Activated naive CD8-positive, alpha-beta T cell (primary cell): ENCODE data around the gene FAM199X.
A peak's percentile ranks its signal among the peaks of the same experiment; 100 is the strongest.
"Not testable (repeated sequence)": the region's sequence is repeated elsewhere in the genome, so short reads cannot be mapped to it uniquely, and the experiment has no call there.

ENCODE experiments used
- H3K27ac Mint-ChIP-seq: one replicate; pipeline ENCODE4 v1.8.0; 2021; ENCODE audit warnings: mixed read lengths
- H3K27me3 Mint-ChIP-seq: one replicate; pipeline ENCODE4 v1.8.0; 2021; ENCODE audit warnings: mixed read lengths
- H3K36me3 Mint-ChIP-seq: one replicate; pipeline ENCODE4 v1.8.0; 2021; ENCODE audit warnings: mixed read lengths
- H3K4me1 Mint-ChIP-seq: one replicate; pipeline ENCODE4 v1.8.0; 2021; ENCODE audit warnings: low read depth, mixed read lengths
- H3K4me3 Mint-ChIP-seq: one replicate; pipeline ENCODE4 v1.8.0; 2021; ENCODE audit warnings: mild to moderate bottlenecking, mixed read lengths
- H3K9me3 Mint-ChIP-seq: one replicate; pipeline ENCODE4 v1.8.0; 2021; ENCODE audit warnings: low read depth, mixed read lengths

The FAM199X gene

GRCh38 chrX:104166735-104167436, 633 bp downstream of the FAM199X start:
- Mint-ChIP-seq H3K27ac (no peak overlapping the region), H3K4me1 (peaks cover 34% of the 10 kb centered on the region), H3K27me3 (no peaks in the 10 kb centered on the region), H3K4me3 (peak overlapping the region; percentile 84), H3K9me3 (no peaks in the 10 kb centered on the region), H3K36me3 (no peaks in the 10 kb centered on the region)

- Mint-ChIP-seq H3K27ac (peak overlapping the region; percentile 16), H3K27me3 (no peaks in the 10 kb centered on the region), H3K4me1 (peaks cover 34% of the 10 kb centered on the region), H3K36me3 (no peaks in the 10 kb centered on the region), H3K4me3 (peak overlapping the region; percentile 84), H3K9me3 (no peaks in the 10 kb centered on the region)
These were observed 1.9 kb downstream of the FAM199X start for GRCh38 chrX:104168127-104168526.

DNA sequence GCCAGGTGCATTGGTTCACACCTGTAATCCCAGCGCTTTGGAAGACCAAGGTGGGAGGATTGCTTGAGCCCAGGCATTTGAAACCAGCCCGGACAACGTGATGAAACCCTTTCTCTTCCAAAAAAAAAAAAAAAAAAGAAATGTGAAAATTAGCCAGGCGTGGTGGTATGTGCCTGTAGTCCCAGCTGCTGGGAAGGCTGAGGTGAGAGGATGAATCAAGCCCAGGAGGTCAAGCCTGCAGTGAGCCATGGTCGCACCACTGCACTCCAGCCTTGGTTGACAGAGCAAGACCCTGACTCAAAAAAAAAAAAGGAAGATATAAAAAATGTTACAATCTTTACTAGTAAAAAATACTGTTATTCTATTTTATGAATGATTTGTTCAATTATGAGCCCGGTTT, 5.9 kb downstream of the FAM199X start:
- peaks cover 30% of the 10 kb centered on the region for H3K4me1 Mint-ChIP-seq
- H3K27ac Mint-ChIP-seq = no peak overlapping the region
- no peaks in the 10 kb centered on the region for H3K9me3 Mint-ChIP-seq
- no peaks in the 10 kb centered on the region for H3K36me3 Mint-ChIP-seq
- no peaks in the 10 kb centered on the region for H3K27me3 Mint-ChIP-seq
- H3K4me3 Mint-ChIP-seq = no peak overlapping the region

GRCh38 chrX:104172788-104173187, 6.5 kb downstream of the FAM199X start:
- H3K27ac Mint-ChIP-seq = no peak overlapping the region
- no peaks in the 10 kb centered on the region for H3K27me3 Mint-ChIP-seq
- H3K4me1 Mint-ChIP-seq = peaks cover 29% of the 10 kb centered on the region
- H3K36me3 Mint-ChIP-seq = peaks cover under 1% of the 10 kb centered on the region
- no peak overlapping the region for H3K4me3 Mint-ChIP-seq
- no peaks in the 10 kb centered on the region for H3K9me3 Mint-ChIP-seq

- Mint-ChIP-seq H3K36me3 (peaks cover 4% of the 10 kb centered on the region), H3K4me3 (no peak overlapping the region), H3K4me1 (peaks cover 24% of the 10 kb centered on the region), H3K27ac (no peak overlapping the region), H3K27me3 (no peaks in the 10 kb centered on the region), H3K9me3 (no peaks in the 10 kb centered on the region)
These were observed 7.6 kb downstream of the FAM199X start for GRCh38 chrX:104173841-104174240.

- Mint-ChIP-seq H3K4me1 (peaks cover 14% of the 10 kb centered on the region), H3K27ac (peak overlapping the region; percentile 54), H3K27me3 (no peaks in the 10 kb centered on the region), H3K4me3 (no peak overlapping the region), H3K36me3 (no peaks in the 10 kb centered on the region), H3K9me3 (no peaks in the 10 kb centered on the region)
These were observed 17.4 kb downstream of the FAM199X start for GRCh38 chrX:104183685-104184084.

DNA sequence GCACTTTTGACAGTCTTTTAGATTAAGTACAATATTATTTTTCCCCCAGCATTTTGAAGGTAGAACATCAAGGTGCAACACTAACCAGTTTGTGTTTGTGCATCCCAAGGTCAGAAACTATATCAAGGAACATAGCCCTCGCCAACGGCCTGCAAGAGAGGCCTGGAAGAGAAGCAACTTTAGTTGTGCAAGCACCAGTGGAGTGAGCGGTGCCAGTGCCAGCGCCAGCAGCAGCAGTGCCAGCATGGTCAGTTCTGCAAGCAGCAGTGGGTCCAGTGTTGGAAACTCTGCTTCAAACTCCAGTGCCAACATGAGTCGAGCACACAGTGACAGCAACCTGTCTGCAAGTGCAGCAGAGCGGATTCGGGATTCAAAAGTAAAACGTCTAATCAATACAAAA, 21.7 kb downstream of the FAM199X start:
- H3K27me3 Mint-ChIP-seq = no peaks in the 10 kb centered on the region
- H3K4me1 Mint-ChIP-seq = peaks cover 7% of the 10 kb centered on the region
- H3K9me3 Mint-ChIP-seq = no peaks in the 10 kb centered on the region
- no peak overlapping the region for H3K4me3 Mint-ChIP-seq
- H3K36me3 Mint-ChIP-seq = no peaks in the 10 kb centered on the region
- H3K27ac Mint-ChIP-seq = no peak overlapping the region

DNA sequence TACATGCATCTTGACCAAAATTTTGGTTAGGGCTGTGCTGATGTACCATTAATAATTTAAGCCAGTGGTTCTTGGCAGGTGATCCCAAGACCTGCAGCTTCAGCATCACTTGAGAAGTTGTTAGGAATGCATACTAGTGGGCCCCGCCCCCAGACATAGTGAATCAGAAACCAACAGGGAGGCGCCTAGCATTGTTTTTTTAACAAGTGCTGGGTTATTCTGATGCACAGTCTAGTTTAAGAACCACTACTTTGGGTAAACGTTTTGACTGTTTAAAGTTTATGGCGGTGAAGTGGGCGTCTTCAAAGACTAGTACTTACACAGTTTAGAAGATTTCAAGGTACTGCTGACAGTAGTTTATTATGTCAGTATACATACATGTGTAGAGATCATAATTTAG, 23.6 kb downstream of the FAM199X start:
- Mint-ChIP-seq H3K9me3 (no peaks in the 10 kb centered on the region), H3K4me3 (no peak overlapping the region), H3K27me3 (no peaks in the 10 kb centered on the region), H3K27ac (no peak overlapping the region), H3K36me3 (no peaks in the 10 kb centered on the region), H3K4me1 (peaks cover 2% of the 10 kb centered on the region)

DNA sequence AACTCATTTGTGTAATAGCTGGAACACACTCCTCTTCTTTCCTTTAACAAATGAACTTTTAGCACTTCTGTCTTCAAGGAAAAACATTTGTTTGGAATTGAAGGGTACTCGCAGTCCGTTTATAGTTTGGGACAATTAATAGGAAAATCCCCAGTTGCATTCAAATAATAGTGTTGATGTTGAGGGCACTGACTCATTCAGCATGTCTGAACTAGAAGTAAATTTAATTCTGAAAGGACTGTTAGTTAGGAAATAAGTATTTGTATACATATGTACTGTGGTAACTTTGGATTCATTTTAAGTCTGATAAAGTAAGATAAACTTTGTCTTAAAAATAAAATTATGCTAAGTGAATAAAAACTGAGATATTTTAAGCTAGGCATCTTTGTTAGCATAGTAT, 27.2 kb downstream of the FAM199X start:
- H3K27ac Mint-ChIP-seq = no peak overlapping the region
- no peaks in the 10 kb centered on the region for H3K27me3 Mint-ChIP-seq
- no peaks in the 10 kb centered on the region for H3K36me3 Mint-ChIP-seq
- H3K4me3 Mint-ChIP-seq = no peak overlapping the region
- H3K4me1 Mint-ChIP-seq = peaks cover 2% of the 10 kb centered on the region
- H3K9me3 Mint-ChIP-seq = no peaks in the 10 kb centered on the region

- Mint-ChIP-seq H3K4me1 (peaks cover 2% of the 10 kb centered on the region), H3K27ac (no peak overlapping the region), H3K4me3 (no peak overlapping the region), H3K36me3 (no peaks in the 10 kb centered on the region), H3K9me3 (no peaks in the 10 kb centered on the region), H3K27me3 (no peaks in the 10 kb centered on the region)
These were observed 28.8 kb downstream of the FAM199X start for GRCh38 chrX:104195013-104195412.

DNA sequence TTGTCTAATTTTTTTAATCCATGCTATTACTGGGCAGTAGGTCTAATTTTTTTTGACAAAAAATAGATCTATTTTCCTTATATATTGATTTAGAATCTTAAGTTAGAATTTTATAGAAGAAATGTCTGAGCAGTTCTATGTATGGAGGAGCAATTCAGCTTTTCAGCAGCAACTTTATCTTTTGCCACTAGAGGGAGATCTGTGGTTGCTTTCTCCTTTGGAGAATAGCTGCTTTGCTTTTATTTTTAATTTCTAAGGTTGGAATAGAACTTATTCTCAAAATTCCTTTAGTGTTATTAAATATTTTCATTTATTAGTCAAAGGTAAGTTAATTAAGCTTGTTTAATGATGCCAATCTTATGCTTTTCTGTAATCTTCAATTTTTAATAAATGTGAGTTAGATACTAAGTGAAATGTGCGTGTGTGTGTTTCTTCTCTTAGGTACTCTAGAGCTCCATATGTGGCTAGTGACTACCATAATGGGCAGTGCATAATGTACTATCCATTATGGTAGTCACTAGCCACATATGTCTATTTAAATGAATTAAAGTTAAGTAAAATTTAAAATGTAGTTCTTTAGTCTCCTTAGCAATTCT, 29.3 kb downstream of the FAM199X start:
- Mint-ChIP-seq H3K36me3 (no peaks in the 10 kb centered on the region), H3K27ac (no peak overlapping the region), H3K4me3 (no peak overlapping the region), H3K9me3 (no peaks in the 10 kb centered on the region), H3K4me1 (peaks cover 2% of the 10 kb centered on the region), H3K27me3 (no peaks in the 10 kb centered on the region)

DNA sequence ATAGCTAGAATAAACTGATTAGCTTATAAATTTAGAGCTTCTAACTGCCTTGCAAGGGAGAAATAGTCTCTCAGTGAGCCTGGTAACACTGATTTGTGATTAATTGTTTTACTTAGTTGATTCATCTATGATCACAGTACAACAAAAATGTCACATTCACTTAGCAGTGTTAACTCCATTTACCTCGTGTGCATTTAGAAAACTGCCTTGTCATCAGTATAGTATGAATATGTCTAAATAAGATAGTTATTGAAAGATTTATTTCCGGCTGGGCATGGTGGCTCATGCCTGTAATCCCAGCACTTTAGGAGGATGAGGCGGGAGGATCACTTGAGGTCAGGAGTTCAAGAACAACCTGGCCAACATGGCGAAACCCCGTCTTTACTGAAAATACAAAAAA, 39.3 kb downstream of the FAM199X start:
- Mint-ChIP-seq H3K4me3 (no peak overlapping the region), H3K36me3 (peaks cover 3% of the 10 kb centered on the region), H3K9me3 (no peaks in the 10 kb centered on the region), H3K4me1 (no peaks in the 10 kb centered on the region), H3K27me3 (peaks cover 1% of the 10 kb centered on the region), H3K27ac (no peak overlapping the region)

DNA sequence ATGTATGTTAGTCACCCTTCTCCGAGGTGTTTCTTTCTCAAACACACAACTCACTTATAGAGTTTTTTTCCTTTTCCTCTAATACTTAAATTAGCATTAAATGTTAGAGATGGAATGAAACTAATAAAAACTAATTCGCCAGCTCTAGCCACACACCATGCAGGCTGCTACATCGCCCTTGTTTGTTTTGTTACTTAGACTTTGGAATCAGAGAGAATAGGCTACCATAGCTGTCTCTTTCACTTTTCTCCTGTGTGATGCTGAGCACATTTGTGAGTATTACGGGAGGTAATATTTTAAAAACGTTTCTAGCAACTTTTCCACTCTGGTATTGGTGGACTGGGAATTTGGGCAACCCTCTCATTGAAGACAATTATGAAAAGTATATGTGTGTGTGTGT, 44.9 kb downstream of the FAM199X start:
- Mint-ChIP-seq H3K27ac (no peak overlapping the region), H3K36me3 (no peaks in the 10 kb centered on the region), H3K9me3 (no peaks in the 10 kb centered on the region), H3K27me3 (peaks cover 1% of the 10 kb centered on the region), H3K4me3 (no peak overlapping the region), H3K4me1 (no peaks in the 10 kb centered on the region)

- H3K4me3 Mint-ChIP-seq, H3K36me3 Mint-ChIP-seq: not testable (repeated sequence)
These were observed 63.8 kb downstream of the FAM199X start for GRCh38 chrX:104230060-104230459.

More at GRCh38 chrX:104230060-104230459, 63.8 kb downstream of the FAM199X start:
- not testable (repeated sequence) for H3K27ac Mint-ChIP-seq, H3K4me1 Mint-ChIP-seq, H3K27me3 Mint-ChIP-seq, H3K9me3 Mint-ChIP-seq
